Measurements from ENCODE around the gene ADAMTS17.

ADAMTS17 gene

GRCh38 chr15:100038736-100039135, 303.0 kb downstream of the ADAMTS17 start:
- DNase-seq, result no peak

- DNase-seq, result no peak
These were observed 303.9 kb downstream of the ADAMTS17 start for GRCh38 chr15:100037901-100038300.

GRCh38 chr15:100036015-100036414, 305.8 kb downstream of the ADAMTS17 start:
- DNase-seq, result no peak

GRCh38 chr15:100034191-100034590, 307.6 kb downstream of the ADAMTS17 start:
- no peak for DNase-seq

- DNase-seq, result no peak
These were observed 308.5 kb downstream of the ADAMTS17 start for GRCh38 chr15:100033140-100033857.

- no peak for DNase-seq
These were observed 309.3 kb downstream of the ADAMTS17 start for GRCh38 chr15:100032358-100033085.

- DNase-seq, result no peak
These were observed 310.0 kb downstream of the ADAMTS17 start for GRCh38 chr15:100031665-100032357.

- DNase-seq, result no peak
These were observed 311.1 kb downstream of the ADAMTS17 start for GRCh38 chr15:100030586-100031229.

- no peak for DNase-seq
These were observed 311.8 kb downstream of the ADAMTS17 start for GRCh38 chr15:100029868-100030479.

GRCh38 chr15:100029045-100029444, 312.7 kb downstream of the ADAMTS17 start:
- DNase-seq, result no peak

GRCh38 chr15:100026041-100026440, 315.7 kb downstream of the ADAMTS17 start:
- no peak for DNase-seq

- no peak for DNase-seq
These were observed 319.0 kb downstream of the ADAMTS17 start for GRCh38 chr15:100022806-100023205.

- DNase-seq, result no peak
These were observed 319.4 kb downstream of the ADAMTS17 start for GRCh38 chr15:100022391-100022790.

- no peak for DNase-seq
These were observed 320.1 kb downstream of the ADAMTS17 start for GRCh38 chr15:100021653-100022052.

- DNase-seq, result no peak
These were observed 321.2 kb downstream of the ADAMTS17 start for GRCh38 chr15:100020614-100021013.

- no peak for DNase-seq
These were observed 321.6 kb downstream of the ADAMTS17 start for GRCh38 chr15:100020189-100020588.

GRCh38 chr15:100019601-100020000, 322.2 kb downstream of the ADAMTS17 start:
- DNase-seq, result no peak

- DNase-seq, result no peak
These were observed 323.6 kb downstream of the ADAMTS17 start for GRCh38 chr15:100018191-100018590.

- DNase-seq, result no peak
These were observed 324.6 kb downstream of the ADAMTS17 start for GRCh38 chr15:100017140-100017539.

GRCh38 chr15:100016632-100017031, 325.1 kb downstream of the ADAMTS17 start:
- DNase-seq, result no peak

GRCh38 chr15:100011235-100011634, 330.5 kb downstream of the ADAMTS17 start:
- DNase-seq, result no peak

GRCh38 chr15:100009372-100009771, 332.4 kb downstream of the ADAMTS17 start:
- no peak for DNase-seq

GRCh38 chr15:100008258-100008657, 333.5 kb downstream of the ADAMTS17 start:
- no peak for DNase-seq
